ENCODE results near the gene HDGF. TPM values are rescaled to one million over a fixed set of nuclear protein-coding genes. Genes with fewer than 3 reads are reported as not detected.

Gene HDGF
- 100 to 1,000 TPM; 186 to 196 TPM for total RNA-seq

- no peaks in the 10 kb centered on the region for H3K9me3 Mint-ChIP-seq
- H3K4me1 Mint-ChIP-seq = peaks cover 41% of the 10 kb centered on the region
- H3K36me3 Mint-ChIP-seq = peaks cover 19% of the 10 kb centered on the region
- H3K27ac Mint-ChIP-seq = peak within 1 kb of the TSS; percentile 93
- POLR2A ChIA-PET = interaction anchor here (0.6 to 5.7 kb wide), 14 partner anchors 9 to 298 kb away, joined by 3 to 69 read pairs (median 5); partner anchors contain the start of genes ISG20L2, METTL25B, MRPL24 and NTRK1
- no peak for ATAC-seq (ENCODE audit: low read depth)
- peak within 1 kb of the TSS; percentile 99 for H3K4me3 Mint-ChIP-seq
- no peaks in the 10 kb centered on the region for H3K27me3 Mint-ChIP-seq
- DNase-seq = no peak
Measured at GRCh38 chr1:156751451-156751756, at the start of gene HDGF. TSS of gene HDGF (minus strand) at chr1:156751675. CDS start at chr1:156751429, 246 bp downstream.

DNA sequence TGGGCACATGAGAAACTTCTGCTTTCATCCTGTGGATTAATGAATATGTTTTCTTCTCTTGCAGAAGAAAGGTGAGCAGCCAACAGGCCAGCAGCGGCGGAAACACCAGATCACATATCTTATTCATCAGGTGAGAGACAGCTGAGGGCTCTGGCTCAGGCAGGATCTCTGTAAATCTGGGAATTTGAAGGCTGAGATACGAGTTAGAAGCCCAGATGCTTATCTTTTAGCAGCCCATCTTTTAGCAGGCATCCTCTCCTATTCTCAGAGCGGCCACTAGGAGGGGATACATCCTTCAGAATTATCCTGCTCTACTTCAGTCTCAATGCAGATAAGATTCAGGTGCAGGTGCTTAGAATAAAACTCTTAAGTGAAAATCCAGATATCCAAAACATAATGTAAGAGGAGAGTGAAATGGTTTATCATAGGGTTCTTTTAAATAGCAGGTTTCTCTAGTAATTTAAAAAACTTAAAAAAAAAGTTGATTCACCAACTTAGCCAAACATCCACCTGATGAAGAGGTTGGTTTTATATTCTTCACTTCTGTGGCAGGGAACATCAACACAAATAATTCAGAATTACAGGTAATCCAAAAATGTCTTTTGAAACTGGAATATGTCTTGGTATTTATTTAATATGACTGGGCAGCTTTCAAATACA lies 45.9 kb upstream of the HDGF start:
- Mint-ChIP-seq H3K4me3 (no peak overlapping the region), H3K27me3 (no peaks in the 10 kb centered on the region), H3K4me1 (peaks cover 13% of the 10 kb centered on the region), H3K36me3 (peaks cover 15% of the 10 kb centered on the region), H3K27ac (no peak overlapping the region), H3K9me3 (no peaks in the 10 kb centered on the region)
- DNase-seq = no peak
- POLR2A ChIA-PET = interaction anchor here (1.7 to 3.3 kb wide), 2 partner anchors 10 to 63 kb away, joined by 4 to 19 read pairs; partner anchors contain the start of gene NTRK1
- ATAC-seq (ENCODE audit: low read depth) = peak; percentile 79

DNA sequence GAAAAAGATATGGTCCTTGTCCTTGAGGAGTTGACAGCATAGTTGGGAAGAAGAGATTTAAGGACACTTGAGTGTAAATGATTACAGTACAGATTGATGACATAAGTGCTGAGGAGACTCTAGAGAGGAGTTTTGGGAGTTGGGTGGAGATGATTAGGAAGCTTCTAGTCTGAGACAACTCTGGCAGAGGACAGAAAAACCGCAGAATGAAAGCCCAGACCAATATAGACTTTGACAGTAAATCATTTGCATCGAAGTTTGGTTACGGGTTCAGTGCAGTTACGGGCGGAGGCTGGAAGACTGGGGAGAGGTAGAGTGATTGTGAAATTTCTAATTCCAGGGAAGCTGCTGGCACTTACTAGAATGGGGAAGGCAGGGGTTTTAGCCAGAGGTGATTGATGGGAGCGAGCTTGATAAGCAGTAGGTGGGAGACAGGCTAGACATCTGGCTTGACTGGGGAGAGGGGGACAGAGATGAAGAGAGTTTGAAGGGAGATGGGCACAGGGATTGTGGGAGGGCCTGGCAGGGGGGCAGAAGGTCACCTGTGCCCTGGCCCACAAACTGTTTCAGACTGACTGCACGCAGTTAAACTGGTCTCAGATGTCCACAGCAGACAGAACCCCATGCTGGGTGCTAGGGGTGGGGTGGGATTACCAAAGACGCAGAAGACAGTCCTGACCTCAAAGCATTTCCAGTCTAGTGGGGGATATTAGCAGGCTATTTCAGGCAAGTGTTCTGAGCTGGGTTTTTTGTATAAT lies 45.0 kb upstream of the HDGF start:
- peaks cover 7% of the 10 kb centered on the region for H3K4me1 Mint-ChIP-seq
- no peak overlapping the region for H3K4me3 Mint-ChIP-seq
- POLR2A ChIA-PET = interaction anchor here (1.7 to 3.3 kb wide), 2 partner anchors 11 to 64 kb away, joined by 4 to 19 read pairs; partner anchors contain the start of gene NTRK1
- no peaks in the 10 kb centered on the region for H3K9me3 Mint-ChIP-seq
- no peaks in the 10 kb centered on the region for H3K27me3 Mint-ChIP-seq
- peak overlapping the region; percentile 13 for H3K27ac Mint-ChIP-seq
- H3K36me3 Mint-ChIP-seq = peaks cover 17% of the 10 kb centered on the region
- DNase-seq (no peak), ATAC-seq (ENCODE audit: low read depth) (no peak)

DNA sequence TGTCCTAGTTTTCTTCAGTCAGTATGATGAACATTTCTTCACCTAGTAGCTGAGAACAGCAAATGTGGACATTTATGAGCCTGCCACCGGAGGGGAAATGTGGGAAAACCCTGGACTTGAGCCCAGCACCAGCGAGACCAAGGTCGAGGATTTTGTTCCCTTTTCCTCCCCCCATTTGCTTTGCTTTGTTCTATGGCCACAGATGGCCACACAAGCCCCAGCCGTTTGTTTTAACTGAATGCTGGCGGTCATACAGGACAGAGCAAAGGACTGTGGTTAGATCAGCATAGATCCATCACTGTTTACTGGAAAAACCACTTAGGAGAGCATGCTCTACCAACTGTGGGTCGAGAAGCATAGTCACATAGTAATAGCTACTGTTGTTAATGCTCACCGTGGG lies 44.3 kb upstream of the HDGF start:
- H3K27me3 Mint-ChIP-seq = no peaks in the 10 kb centered on the region
- H3K9me3 Mint-ChIP-seq = no peaks in the 10 kb centered on the region
- peaks cover 1% of the 10 kb centered on the region for H3K4me1 Mint-ChIP-seq
- POLR2A ChIA-PET = interaction anchor here (3.3 kb wide), 1 partner anchor 65 kb away, joined by 19 read pairs; the partner anchor contains the start of gene NTRK1
- H3K4me3 Mint-ChIP-seq = no peak overlapping the region
- no peak for ATAC-seq (ENCODE audit: low read depth)
- no peak for DNase-seq
- no peak overlapping the region for H3K27ac Mint-ChIP-seq
- H3K36me3 Mint-ChIP-seq = peaks cover 20% of the 10 kb centered on the region

DNA sequence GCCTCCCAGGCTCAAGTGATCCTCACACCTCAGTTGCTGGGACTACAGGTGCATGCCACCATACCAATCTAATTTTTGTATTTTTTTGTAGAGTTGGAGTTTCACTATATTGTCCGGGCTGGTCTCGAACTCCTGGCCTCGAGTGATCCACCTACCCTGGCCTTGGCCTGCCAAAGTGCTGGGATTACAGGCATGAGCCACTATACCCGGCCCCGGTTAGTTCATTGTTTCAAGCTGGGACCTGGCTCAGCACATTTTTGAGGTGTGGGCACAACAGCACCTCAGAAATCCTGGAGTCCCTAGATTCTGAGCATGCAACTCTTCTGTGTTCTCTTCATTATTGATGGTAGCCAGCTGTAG lies 43.9 kb upstream of the HDGF start:
- Mint-ChIP-seq H3K4me1 (peaks cover 1% of the 10 kb centered on the region), H3K27me3 (no peaks in the 10 kb centered on the region), H3K4me3 (no peak overlapping the region), H3K27ac (no peak overlapping the region), H3K36me3 (peaks cover 20% of the 10 kb centered on the region), H3K9me3 (no peaks in the 10 kb centered on the region)
- POLR2A ChIA-PET = interaction anchor here (0.8 to 1.4 kb wide), 2 partner anchors 21 to 67 kb away, joined by 3 to 4 read pairs; partner anchors contain the start of genes ISG20L2, METTL25B and SH2D2A
- ATAC-seq (ENCODE audit: low read depth) (no peak), DNase-seq (no peak)

DNA sequence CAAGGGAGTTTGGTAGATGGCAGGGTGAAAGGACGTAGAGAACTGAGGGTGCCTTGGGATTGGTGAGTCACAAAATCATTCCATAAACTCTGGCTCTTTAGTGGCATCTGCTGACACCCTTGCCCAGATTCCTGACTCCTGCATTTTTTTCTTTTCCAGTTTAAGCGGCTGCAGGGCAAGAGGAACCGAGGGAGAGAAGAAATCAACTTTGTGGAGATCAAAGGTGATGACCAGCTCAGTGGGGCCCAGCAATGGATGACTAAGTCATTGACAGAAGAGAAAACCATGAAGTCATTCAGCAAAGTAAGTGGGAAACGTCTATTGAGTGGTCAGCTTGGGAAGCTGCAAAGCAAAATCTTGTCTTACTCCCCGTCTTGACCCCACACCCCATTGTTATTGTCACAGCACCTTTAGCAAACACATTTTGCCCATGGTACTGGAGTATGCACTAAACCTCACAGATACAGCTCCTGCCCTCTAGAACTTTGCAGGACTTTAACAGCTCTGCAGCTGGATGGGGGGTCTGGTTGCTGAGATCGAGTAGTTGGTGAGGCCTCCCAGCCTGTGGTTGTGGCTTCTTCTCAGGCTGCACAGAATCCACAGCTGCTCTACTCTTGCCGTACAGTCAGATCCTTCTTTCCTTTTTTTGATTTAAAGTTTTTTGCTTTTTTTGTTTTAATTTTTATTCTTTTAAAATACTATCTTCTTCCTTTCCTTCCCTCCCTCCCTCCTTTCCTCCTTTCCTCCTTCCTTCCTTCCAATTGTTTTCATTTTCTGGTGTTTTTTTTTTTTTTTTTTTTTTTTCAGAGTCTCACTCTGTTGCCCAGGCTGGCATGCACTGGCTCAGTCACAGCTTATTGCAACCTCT lies 43.3 kb upstream of the HDGF start:
- Mint-ChIP-seq H3K36me3 (peaks cover 20% of the 10 kb centered on the region), H3K27ac (no peak overlapping the region), H3K4me1 (peaks cover 1% of the 10 kb centered on the region), H3K9me3 (no peaks in the 10 kb centered on the region), H3K27me3 (no peaks in the 10 kb centered on the region), H3K4me3 (no peak overlapping the region)
- DNase-seq = no peak
- ATAC-seq (ENCODE audit: low read depth) = no peak
- POLR2A ChIA-PET = interaction anchor here (0.8 to 1.4 kb wide), 2 partner anchors 22 to 66 kb away, joined by 3 to 4 read pairs; partner anchors contain the start of genes ISG20L2, METTL25B and SH2D2A

DNA sequence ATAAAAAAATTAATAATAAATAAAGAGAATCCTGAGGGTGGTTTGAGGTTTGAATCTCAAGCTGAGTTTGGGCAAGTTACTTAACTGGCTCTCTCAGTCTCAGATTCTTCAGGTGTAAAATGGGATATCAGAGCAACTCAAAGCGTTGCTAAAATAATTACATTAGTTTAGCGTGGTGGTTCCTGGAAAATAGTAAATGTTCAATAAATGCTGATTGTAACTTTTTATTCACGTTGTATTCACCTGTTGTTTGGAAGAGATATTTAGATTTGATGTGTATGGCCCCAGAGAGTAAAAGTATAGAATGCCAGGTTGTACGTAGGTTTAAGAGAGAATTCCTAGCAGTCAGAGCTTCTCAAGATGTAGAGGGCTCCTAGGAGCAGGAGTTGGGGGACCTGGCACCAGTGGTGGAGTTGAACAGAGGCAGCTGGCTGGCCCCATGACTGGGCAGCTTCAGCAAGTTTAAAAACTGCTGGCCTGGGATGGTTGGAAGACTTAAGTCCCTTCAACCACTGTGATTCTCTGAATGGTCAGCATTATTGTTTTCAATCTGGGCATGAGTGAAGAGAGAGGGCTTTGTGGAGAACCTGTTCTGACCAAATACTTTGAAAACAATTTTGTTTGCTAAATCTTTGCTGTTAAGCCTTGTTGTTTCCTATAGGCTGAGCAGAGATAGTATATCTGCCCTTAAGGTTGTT lies 38.3 kb upstream of the HDGF start:
- Mint-ChIP-seq H3K36me3 (peaks cover 24% of the 10 kb centered on the region), H3K27ac (no peak overlapping the region), H3K4me1 (peaks cover 8% of the 10 kb centered on the region), H3K27me3 (no peaks in the 10 kb centered on the region), H3K4me3 (no peak overlapping the region), H3K9me3 (no peaks in the 10 kb centered on the region)
- DNase-seq (no peak), ATAC-seq (ENCODE audit: low read depth) (no peak)
- POLR2A ChIA-PET = interaction anchor here (0.6 to 1.5 kb wide), 2 partner anchors 8 to 73 kb away, joined by 3 to 4 read pairs; no protein-coding TSS in a partner anchor

DNA sequence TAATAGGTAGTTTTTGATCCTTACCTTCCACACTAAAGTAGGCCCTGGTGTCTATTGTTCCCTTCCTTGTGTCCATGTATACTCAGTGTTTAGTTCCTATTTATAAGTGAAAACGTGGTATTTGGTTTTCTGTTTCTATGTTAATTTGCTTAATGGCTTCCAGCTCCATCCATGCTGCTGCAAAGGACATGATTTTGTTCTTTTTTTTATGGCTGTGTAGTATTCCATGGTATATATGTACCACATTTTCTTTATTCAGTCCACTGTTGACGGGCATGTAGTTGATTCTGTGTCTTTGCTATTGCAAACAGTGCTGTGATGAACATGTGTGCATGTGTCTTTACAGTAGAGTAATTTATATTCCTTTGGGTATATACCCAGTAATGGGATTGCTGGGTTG lies 36.7 kb upstream of the HDGF start:
- ATAC-seq (ENCODE audit: low read depth) = no peak
- Mint-ChIP-seq H3K4me3 (no peak overlapping the region), H3K36me3 (peaks cover 26% of the 10 kb centered on the region), H3K27ac (no peak overlapping the region), H3K27me3 (no peaks in the 10 kb centered on the region), H3K9me3 (no peaks in the 10 kb centered on the region), H3K4me1 (peaks cover 8% of the 10 kb centered on the region)
- POLR2A ChIA-PET = no interaction called here
- no peak for DNase-seq

DNA sequence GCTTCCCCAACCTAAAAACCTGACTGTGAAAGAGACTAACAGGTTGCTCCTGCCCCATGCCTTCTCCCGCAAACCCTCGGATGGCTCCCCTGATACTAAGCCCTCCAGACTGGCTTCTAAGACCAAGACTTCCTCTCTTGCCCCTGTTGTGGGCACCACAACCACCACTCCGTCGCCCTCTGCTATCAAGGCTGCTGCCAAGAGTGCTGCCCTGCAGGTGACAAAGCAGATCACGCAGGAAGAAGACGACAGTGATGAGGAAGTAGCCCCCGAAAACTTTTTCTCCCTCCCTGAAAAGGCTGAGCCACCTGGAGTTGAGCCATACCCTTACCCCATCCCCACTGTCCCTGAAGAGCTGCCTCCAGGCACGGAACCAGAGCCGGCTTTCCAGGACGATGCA lies 35.2 kb upstream of the HDGF start:
- Mint-ChIP-seq H3K27me3 (no peaks in the 10 kb centered on the region), H3K4me3 (no peak overlapping the region), H3K36me3 (peaks cover 27% of the 10 kb centered on the region), H3K27ac (no peak overlapping the region), H3K4me1 (peaks cover 14% of the 10 kb centered on the region), H3K9me3 (no peaks in the 10 kb centered on the region)
- POLR2A ChIA-PET = no interaction called here
- no peak for DNase-seq
- no peak for ATAC-seq (ENCODE audit: low read depth)

GRCh38 chr1:156785458-156785857 lies 34.0 kb upstream of the HDGF start:
- peaks cover 23% of the 10 kb centered on the region for H3K36me3 Mint-ChIP-seq

DNA sequence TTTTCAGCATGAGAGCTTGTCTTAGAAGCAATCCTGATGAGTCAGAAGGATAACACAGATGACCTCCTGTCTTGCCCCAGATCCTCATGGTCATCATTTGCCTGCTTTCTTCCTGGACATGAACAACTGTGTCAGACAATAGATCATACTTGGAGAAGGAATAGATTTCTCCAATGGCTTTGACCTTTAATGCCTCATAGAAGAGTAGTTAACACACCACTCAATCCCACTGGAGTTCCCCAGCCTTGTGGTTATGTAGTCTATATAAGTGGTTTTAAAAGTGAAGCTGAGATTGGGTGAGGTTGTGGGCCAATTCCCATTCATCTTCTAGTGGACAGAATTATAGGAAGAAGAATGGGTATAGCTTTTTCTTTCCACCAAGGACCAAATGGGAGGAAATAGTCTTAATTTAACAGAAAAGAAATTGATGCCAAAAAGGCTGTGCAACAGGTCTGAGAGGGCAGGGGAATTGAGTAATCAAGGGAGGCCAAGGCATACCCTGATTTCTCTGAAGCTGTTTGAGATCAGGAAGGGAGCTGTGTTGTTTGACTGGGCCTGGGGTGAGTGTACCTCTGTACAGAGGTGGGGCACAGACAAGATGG lies 30.2 kb upstream of the HDGF start:
- no peak overlapping the region for H3K4me3 Mint-ChIP-seq
- POLR2A ChIA-PET = interaction anchor here (1.0 kb wide), 1 partner anchor 9 kb away, joined by 4 read pairs; no protein-coding TSS in a partner anchor
- no peaks in the 10 kb centered on the region for H3K27me3 Mint-ChIP-seq
- H3K4me1 Mint-ChIP-seq = peaks cover 27% of the 10 kb centered on the region
- H3K36me3 Mint-ChIP-seq = peaks cover 19% of the 10 kb centered on the region
- ATAC-seq (ENCODE audit: low read depth) = no peak
- no peak overlapping the region for H3K27ac Mint-ChIP-seq
- no peaks in the 10 kb centered on the region for H3K9me3 Mint-ChIP-seq
- DNase-seq = no peak

More at GRCh38 chr1:156785458-156785857, 34.0 kb upstream of the HDGF start:
- Mint-ChIP-seq H3K27ac (no peak overlapping the region), H3K27me3 (no peaks in the 10 kb centered on the region), H3K4me1 (peaks cover 16% of the 10 kb centered on the region), H3K4me3 (no peak overlapping the region), H3K9me3 (no peaks in the 10 kb centered on the region)
- ATAC-seq (ENCODE audit: low read depth) (no peak), DNase-seq (no peak)
- POLR2A ChIA-PET = interaction anchor here (0.6 kb wide), 1 partner anchor 75 kb away, joined by 3 read pairs; the partner anchor contains the start of gene NTRK1

- Mint-ChIP-seq H3K9me3 (no peaks in the 10 kb centered on the region), H3K36me3 (peaks cover 14% of the 10 kb centered on the region), H3K4me3 (no peak overlapping the region), H3K4me1 (peaks cover 35% of the 10 kb centered on the region), H3K27ac (peak overlapping the region; percentile 19), H3K27me3 (no peaks in the 10 kb centered on the region)
- POLR2A ChIA-PET = interaction anchor here (0.6 kb wide), 1 partner anchor 51 kb away, joined by 3 read pairs; no protein-coding TSS in a partner anchor
- ATAC-seq (ENCODE audit: low read depth) (no peak), DNase-seq (no peak)
Measured at GRCh38 chr1:156777573-156777972, 26.1 kb upstream of the HDGF start.
